Measurements from ENCODE around the gene ELOVL2. TPM values are rescaled to one million over a fixed set of nuclear protein-coding genes. Genes with fewer than 3 reads are reported as not detected.

The ELOVL2 gene
- polyA plus RNA-seq, 1 donor (not counting 4 experiments of a cell fraction or from before 2014, with no cell fraction given) = 0.05 TPM

DNA sequence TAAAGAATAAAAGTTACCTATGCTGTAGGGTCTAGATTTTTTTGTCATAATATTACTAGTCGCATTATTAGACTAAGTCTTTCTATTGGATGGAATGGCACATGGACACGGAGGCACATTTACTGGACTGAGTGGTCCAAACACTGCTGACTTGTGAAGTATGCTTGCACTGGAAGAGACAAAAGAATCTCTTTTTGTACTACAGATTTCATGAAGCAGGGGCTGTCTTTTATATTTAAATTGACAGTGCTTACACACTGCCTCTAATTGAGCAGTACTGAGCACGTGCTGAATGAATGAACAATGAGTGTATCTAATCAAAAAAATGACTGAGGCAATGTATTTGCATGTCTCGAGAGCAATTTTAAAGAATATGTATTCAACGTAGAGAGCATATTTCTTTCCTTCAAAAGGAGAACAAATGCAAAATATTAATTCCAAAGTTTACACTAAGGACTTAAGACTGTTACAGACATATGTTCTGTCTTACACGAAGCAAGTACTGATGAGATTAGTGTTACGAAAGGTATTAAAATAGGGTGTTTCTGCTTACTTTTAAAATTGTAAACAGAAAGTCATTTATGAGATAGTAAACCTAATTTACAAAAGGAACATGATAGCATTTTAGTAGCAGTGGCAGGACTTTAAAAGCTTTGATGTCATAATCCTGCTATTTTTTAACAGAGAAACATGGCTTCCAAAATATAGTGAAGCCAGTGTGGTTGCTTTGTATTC, 8.3 kb downstream of the ELOVL2 start:
- Histone ChIP-seq H3K36me3 (ENCODE audit: control insufficient read depth in 2 of 2, extremely low read depth in 1 of 2, insufficient read depth in 2 of 2, low read length in 2 of 2) (no peaks in the 10 kb centered on the region), H4K20me1 (ENCODE audit: control insufficient read depth, extremely low read depth, insufficient read depth, low read length) (no peaks in the 10 kb centered on the region), H3K9ac (ENCODE audit: control insufficient read depth, extremely low read depth, insufficient read depth, low read length) (no peak overlapping the region), H3K4me1 (ENCODE audit: control insufficient read depth, extremely low read depth, insufficient read depth, low read length) (peaks cover 10% of the 10 kb centered on the region), H3K79me2 (ENCODE audit: control insufficient read depth, insufficient read depth, low read length) (no peaks in the 10 kb centered on the region), H2AFZ (ENCODE audit: control insufficient read depth, low read length) (no peak overlapping the region), H3K9me1 (ENCODE audit: control insufficient read depth, extremely low read depth, insufficient read depth, low read length) (no peaks in the 10 kb centered on the region), H3K9me3 (ENCODE audit: control insufficient read depth, low read depth, low read length) (no peaks in the 10 kb centered on the region), H3K27me3 (ENCODE audit: control insufficient read depth, extremely low read depth, insufficient read depth, low read length) (no peaks in the 10 kb centered on the region), H3K4me2 (ENCODE audit: control insufficient read depth, extremely low read depth, insufficient read depth, low read depth, low read length) (no peak overlapping the region), H3K27ac (ENCODE audit: control insufficient read depth, insufficient read depth, low read length) (no peak overlapping the region), H3K4me3 (ENCODE audit: control insufficient read depth in 2 of 3, extremely low read depth in 1 of 3, insufficient read depth in 2 of 3, low read depth in 1 of 3, low read length in 3 of 3) (no peak overlapping the region)
- FAIRE-seq = no peak
- TF ChIP-seq EZH2 (IDR thresholded peaks at IDR 0.05; ENCODE audit: low read length) = no peak
- TF ChIP-seq, protein P1, sequence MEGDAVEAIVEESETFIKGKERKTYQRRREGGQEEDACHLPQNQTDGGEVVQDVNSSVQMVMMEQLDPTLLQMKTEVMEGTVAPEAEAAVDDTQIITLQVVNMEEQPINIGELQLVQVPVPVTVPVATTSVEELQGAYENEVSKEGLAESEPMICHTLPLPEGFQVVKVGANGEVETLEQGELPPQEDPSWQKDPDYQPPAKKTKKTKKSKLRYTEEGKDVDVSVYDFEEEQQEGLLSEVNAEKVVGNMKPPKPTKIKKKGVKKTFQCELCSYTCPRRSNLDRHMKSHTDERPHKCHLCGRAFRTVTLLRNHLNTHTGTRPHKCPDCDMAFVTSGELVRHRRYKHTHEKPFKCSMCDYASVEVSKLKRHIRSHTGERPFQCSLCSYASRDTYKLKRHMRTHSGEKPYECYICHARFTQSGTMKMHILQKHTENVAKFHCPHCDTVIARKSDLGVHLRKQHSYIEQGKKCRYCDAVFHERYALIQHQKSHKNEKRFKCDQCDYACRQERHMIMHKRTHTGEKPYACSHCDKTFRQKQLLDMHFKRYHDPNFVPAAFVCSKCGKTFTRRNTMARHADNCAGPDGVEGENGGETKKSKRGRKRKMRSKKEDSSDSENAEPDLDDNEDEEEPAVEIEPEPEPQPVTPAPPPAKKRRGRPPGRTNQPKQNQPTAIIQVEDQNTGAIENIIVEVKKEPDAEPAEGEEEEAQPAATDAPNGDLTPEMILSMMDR (optimal IDR thresholded peaks at IDR 0.05 in 1 of 3, IDR thresholded peaks at IDR 0.05 in 1 of 3, conservative IDR thresholded peaks at IDR 0.05 in 1 of 3; ENCODE audit: extremely low read depth in 1 of 3, insufficient read depth in 2 of 3, low read length in 3 of 3) = no peak
- no peak for DNase-seq (ENCODE audit: low read depth, low spot score)
- dilution Hi-C loops (cut with MboI; ENCODE audit: extremely low pct_ligation_motif_present, low sequenced_read_pairs) = no loop called here

DNA sequence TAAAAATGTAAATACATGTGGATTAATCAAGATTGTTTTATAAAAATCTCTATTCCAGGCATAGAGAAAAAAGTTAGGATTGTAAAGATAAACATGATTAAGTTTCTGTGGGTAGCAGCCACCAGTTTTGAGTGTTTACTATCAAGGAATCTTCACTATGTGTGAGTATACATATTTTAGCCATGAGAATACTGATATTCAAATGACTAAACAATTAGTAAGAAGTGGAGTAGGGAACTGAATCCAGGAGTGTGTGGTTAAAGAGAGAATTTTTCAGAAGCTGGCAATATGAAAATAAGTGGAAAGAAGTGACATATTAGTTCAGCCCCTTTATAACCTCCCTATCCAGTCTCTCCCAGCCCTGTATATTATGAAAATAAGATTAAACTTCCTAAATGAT, 10.3 kb downstream of the ELOVL2 start:
- Histone ChIP-seq H3K4me2 (ENCODE audit: control insufficient read depth, extremely low read depth, insufficient read depth, low read depth, low read length) (no peak overlapping the region), H3K4me1 (ENCODE audit: control insufficient read depth, extremely low read depth, insufficient read depth, low read length) (peaks cover 17% of the 10 kb centered on the region), H4K20me1 (ENCODE audit: control insufficient read depth, extremely low read depth, insufficient read depth, low read length) (no peaks in the 10 kb centered on the region), H3K79me2 (ENCODE audit: control insufficient read depth, insufficient read depth, low read length) (no peaks in the 10 kb centered on the region), H3K36me3 (ENCODE audit: control insufficient read depth in 2 of 2, extremely low read depth in 1 of 2, insufficient read depth in 2 of 2, low read length in 2 of 2) (no peaks in the 10 kb centered on the region), H2AFZ (ENCODE audit: control insufficient read depth, low read length) (no peak overlapping the region), H3K9ac (ENCODE audit: control insufficient read depth, extremely low read depth, insufficient read depth, low read length) (no peak overlapping the region), H3K27me3 (ENCODE audit: control insufficient read depth, extremely low read depth, insufficient read depth, low read length) (no peaks in the 10 kb centered on the region), H3K4me3 (ENCODE audit: control insufficient read depth in 2 of 3, extremely low read depth in 1 of 3, insufficient read depth in 2 of 3, low read depth in 1 of 3, low read length in 3 of 3) (no peak overlapping the region), H3K9me3 (ENCODE audit: control insufficient read depth, low read depth, low read length) (no peaks in the 10 kb centered on the region), H3K9me1 (ENCODE audit: control insufficient read depth, extremely low read depth, insufficient read depth, low read length) (no peaks in the 10 kb centered on the region), H3K27ac (ENCODE audit: control insufficient read depth, insufficient read depth, low read length) (no peak overlapping the region)
- peak; percentile 13 for DNase-seq (ENCODE audit: low read depth, low spot score)
- FAIRE-seq = no peak
- dilution Hi-C loops (cut with MboI; ENCODE audit: extremely low pct_ligation_motif_present, low sequenced_read_pairs) = no loop called here
- TF ChIP-seq EZH2 (IDR thresholded peaks at IDR 0.05; ENCODE audit: low read length) = no peak
- TF ChIP-seq, protein P1 (optimal IDR thresholded peaks at IDR 0.05 in 1 of 3, IDR thresholded peaks at IDR 0.05 in 1 of 3, conservative IDR thresholded peaks at IDR 0.05 in 1 of 3; ENCODE audit: extremely low read depth in 1 of 3, insufficient read depth in 2 of 3, low read length in 3 of 3) = no peak
